Right lobe of liver (tissue), 6 donors: Measurements from ENCODE around the gene FGGY. TPM values are rescaled to one million over a fixed set of nuclear protein-coding genes. Genes with fewer than 3 reads are reported as not detected.

Source experiments
- ATAC-seq, 4 donors: fragments of 200-7000 bp; cut with Tn5 transposase; one replicate each; pipeline ENCODE4 v1.9.1; 2020; ENCODE audit warnings: mild to moderate bottlenecking in 4 of 4, moderate library complexity in 4 of 4
- DNase-seq, 3 donors: peaks; one replicate each; pipeline ENCODE4 v3.0.0-alpha.2; 2020
- H3K27ac ChIP-seq, 3 donors: fragments of 200-600 bp; one replicate each; pipeline ENCODE4 v1.8.0; 2022
- H3K27me3 ChIP-seq, 2 donors: fragments of 200-600 bp; one replicate each; pipeline ENCODE4 v1.8.0; 2022
- H3K36me3 ChIP-seq, 4 donors: fragments of 200-600 bp; sonication (generic) in 1 of 4; one replicate each; pipeline versions ENCODE4 v1.5.1 to v1.8.0; 2017 to 2022; ENCODE audit warnings: control low read depth in 1 of 4
- H3K4me1 ChIP-seq, 4 donors: fragments of 200-600 bp; sonication (generic) in 1 of 4; one replicate each; pipeline versions ENCODE4 v1.5.1 to v1.8.0; 2017 to 2022; ENCODE audit warnings: control low read depth in 1 of 4
- H3K4me3 ChIP-seq, 3 donors: fragments of 200-600 bp; one replicate each; pipeline ENCODE4 v1.8.0; 2022
- H3K9me3 ChIP-seq, 4 donors: fragments of 200-600 bp; sonication (generic) in 1 of 4; one replicate each; pipeline versions ENCODE4 v1.5.1 to v1.8.0; 2017 to 2022; ENCODE audit warnings: control low read depth in 1 of 4
- POLR2A ChIP-seq: fragments of 450-650 bp; IDR thresholded peaks from one replicate; pipeline ENCODE4 v1.6.1; 2017; ENCODE audit warnings: antibody characterized with exemption, mild to moderate bottlenecking
- WGBS: methylation state at CpG from one replicate; pipeline ENCODE4 v1.1.6; 2018; ENCODE audit warnings: low coverage, low lambda C conversion rate; ENCODE audit not compliant: insufficient coverage; ENCODE audit errors: missing lambda C conversion rate; 5-methylcytosine and 5-hydroxymethylcytosine counted together
- intact Hi-C, 2 donors: fragments of 100-400 bp; cut with DNase I; formaldehyde crosslinking; loops; one replicate each; pipeline versions ENCODE4 v1.11.2 to v1.14.1; 2022
- total RNA-seq, 6 experiments: library from RNA; depleted of rRNA in 2 of 6; stranded (reverse); fragments of >200 nt in 2 of 6; fragmentation: NEBNext Ultra II Directional in 3 of 6; extraction: Animal tissue kit (Norgen Biotek cat#: 25700) in 3 of 6; gene quantifications; one replicate each; pipeline versions ENCODE4 v1.1.0 to v1.2.4, GENCODE V29; 2016 to 2023
- TF ChIP-seq, protein P1 (sequence below), 4 donors: fragments of 200-600 bp in 3 of 4; fragments of 450-650 bp in 1 of 4; IDR thresholded peaks; one replicate each; pipeline versions ENCODE4 v1.5.1 to v1.8.0; 2016 to 2022; ENCODE audit warnings: antibody characterized with exemption in 4 of 4, mild to moderate bottlenecking in 2 of 4
- donor health status: DM: no; HTN: yes; CAD: no.
- donor health status: DM: no; HTN: no; CAD: no.
- donor health status: DM: no; HTN: no; CAD: no.
- donor health status: DM: no; HTN: yes; CAD: no.
- donor health status: DM: no; HTN: yes; CAD: no.

Gene FGGY
- total RNA-seq, 6 experiments from 2014 or later: 45.5 to 84.2 (median 58.7) TPM

GRCh38 chr1:59751004-59751395 lies 454.1 kb downstream of the FGGY start:
- H3K36me3 ChIP-seq: no peaks in the 10 kb centered on the region
- intact Hi-C loops: no loop called here
- no peak for ATAC-seq
- no peak overlapping the region for H3K4me3 ChIP-seq
- no peak for DNase-seq
- H3K9me3 ChIP-seq: no peaks in the 10 kb centered on the region
- no peaks in the 10 kb centered on the region for H3K4me1 ChIP-seq
- no peaks in the 10 kb centered on the region for H3K27me3 ChIP-seq
- TF ChIP-seq POLR2A: no peak
- TF ChIP-seq, protein P1, sequence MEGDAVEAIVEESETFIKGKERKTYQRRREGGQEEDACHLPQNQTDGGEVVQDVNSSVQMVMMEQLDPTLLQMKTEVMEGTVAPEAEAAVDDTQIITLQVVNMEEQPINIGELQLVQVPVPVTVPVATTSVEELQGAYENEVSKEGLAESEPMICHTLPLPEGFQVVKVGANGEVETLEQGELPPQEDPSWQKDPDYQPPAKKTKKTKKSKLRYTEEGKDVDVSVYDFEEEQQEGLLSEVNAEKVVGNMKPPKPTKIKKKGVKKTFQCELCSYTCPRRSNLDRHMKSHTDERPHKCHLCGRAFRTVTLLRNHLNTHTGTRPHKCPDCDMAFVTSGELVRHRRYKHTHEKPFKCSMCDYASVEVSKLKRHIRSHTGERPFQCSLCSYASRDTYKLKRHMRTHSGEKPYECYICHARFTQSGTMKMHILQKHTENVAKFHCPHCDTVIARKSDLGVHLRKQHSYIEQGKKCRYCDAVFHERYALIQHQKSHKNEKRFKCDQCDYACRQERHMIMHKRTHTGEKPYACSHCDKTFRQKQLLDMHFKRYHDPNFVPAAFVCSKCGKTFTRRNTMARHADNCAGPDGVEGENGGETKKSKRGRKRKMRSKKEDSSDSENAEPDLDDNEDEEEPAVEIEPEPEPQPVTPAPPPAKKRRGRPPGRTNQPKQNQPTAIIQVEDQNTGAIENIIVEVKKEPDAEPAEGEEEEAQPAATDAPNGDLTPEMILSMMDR (IDR thresholded peaks at IDR 0.05): no peak
- no peak overlapping the region for H3K27ac ChIP-seq
- WGBS: 45% methylated on average over 1 of the region's 2 CpGs

- Histone ChIP-seq H3K27ac (no peak overlapping the region), H3K4me3 (no peak overlapping the region), H3K4me1 (no peaks in the 10 kb centered on the region), H3K36me3 (no peaks in the 10 kb centered on the region), H3K9me3 (no peaks in the 10 kb centered on the region), H3K27me3 (no peaks in the 10 kb centered on the region)
- TF ChIP-seq POLR2A: no peak
- TF ChIP-seq, protein P1 (IDR thresholded peaks at IDR 0.05): no peak
- intact Hi-C loops: no loop called here
- DNase-seq (no peak), ATAC-seq (no peak)
- WGBS: 85% methylated on average over 2 of the region's 2 CpGs
Measured at GRCh38 chr1:59751801-59752200, 454.9 kb downstream of the FGGY start.

DNA sequence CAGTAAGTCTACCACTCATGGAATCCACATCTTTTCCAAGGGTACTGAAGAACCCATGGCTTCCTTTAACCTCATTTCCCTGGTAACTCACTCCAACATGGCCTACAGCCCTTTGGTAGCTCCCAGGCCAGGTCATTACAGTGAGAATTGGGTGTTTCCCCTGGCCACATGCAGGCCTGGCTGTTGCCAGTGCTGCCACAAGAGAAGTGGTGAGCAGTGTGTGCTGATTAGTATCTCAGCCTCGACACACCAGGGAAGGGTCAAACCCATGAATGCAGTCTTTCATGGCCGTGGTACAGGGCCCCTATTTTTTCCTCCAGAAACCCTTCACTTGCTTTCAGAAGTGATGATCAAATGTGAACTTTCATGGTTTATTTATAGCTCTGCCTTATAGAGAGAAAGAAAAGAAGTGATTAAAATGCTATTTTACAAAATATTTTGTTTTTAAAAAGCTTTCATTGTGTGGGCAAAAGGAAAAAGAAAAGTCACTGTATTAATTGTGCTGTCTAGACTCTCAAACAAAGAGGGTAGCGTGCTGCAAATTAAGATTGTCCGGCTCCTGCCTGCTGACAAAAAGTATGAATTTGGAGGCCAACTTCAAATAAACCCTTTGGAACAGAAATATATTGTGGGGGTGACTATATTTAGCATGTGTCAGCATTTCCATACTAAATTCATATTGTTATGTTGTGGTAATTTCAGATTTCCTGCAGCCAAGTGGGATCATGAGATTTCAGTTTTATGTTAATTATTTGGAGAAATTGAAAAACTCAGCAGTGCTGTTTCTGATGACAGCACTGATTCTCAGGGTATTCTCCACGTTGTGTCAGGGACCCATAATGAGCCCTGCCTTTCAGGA lies 455.9 kb downstream of the FGGY start:
- Histone ChIP-seq H3K4me1 (no peaks in the 10 kb centered on the region), H3K4me3 (no peak overlapping the region), H3K27me3 (no peaks in the 10 kb centered on the region), H3K27ac (no peak overlapping the region), H3K9me3 (no peaks in the 10 kb centered on the region), H3K36me3 (no peaks in the 10 kb centered on the region)
- no peak for TF ChIP-seq POLR2A
- TF ChIP-seq, protein P1 (IDR thresholded peaks at IDR 0.05): no peak
- WGBS: 66% methylated on average over 5 of the region's 5 CpGs
- peak; percentile 17 to 49 (median 34) for ATAC-seq
- no peak for DNase-seq
- intact Hi-C loops: no loop called here

DNA sequence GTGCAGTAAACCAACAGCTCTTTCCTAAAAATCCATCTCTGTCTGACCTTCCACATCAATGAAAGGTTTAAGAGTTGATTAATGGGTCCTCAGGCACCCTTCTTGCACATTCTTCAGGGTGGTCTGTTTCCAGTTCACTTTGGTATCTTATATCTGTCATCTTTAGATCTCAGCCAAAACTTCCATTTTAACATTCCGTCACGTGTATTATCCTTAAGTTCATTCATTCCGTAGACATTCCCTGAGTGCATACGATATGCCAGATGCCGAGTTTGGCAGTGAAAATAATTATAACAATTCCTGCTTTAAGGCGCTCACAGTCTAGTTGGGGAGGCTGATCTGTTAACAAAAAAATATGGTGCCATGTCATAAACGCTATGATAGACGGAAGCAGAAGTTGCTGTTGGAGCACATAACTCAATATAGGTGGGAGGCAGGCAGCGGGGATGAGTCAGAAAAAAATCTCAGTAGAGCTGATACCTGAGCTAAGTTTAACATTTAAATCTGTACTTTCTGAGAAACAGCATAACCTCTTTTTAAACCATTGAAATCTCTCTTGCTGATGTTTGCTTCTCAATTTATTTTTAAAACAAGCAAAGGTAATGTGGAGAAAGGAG lies 458.3 kb downstream of the FGGY start:
- H3K27ac ChIP-seq: no peak overlapping the region
- H3K9me3 ChIP-seq: no peaks in the 10 kb centered on the region
- 97% methylated on average over 9 of the region's 9 CpGs for WGBS
- H3K4me1 ChIP-seq: peaks cover 0 to 11% (median 0%) of the 10 kb centered on the region in 4 donors
- intact Hi-C loops: no loop called here
- no peaks in the 10 kb centered on the region for H3K27me3 ChIP-seq
- ATAC-seq (no peak), DNase-seq (no peak)
- H3K36me3 ChIP-seq: no peaks in the 10 kb centered on the region
- H3K4me3 ChIP-seq: no peak overlapping the region
- TF ChIP-seq POLR2A: no peak
- TF ChIP-seq, protein P1 (IDR thresholded peaks at IDR 0.05): no peak
